Measurements from ENCODE around the gene POC1B.
A peak's percentile ranks its signal among the peaks of the same experiment; 100 is the strongest.
"Not testable (repeated sequence)": the region's sequence is repeated elsewhere in the genome, so short reads cannot be mapped to it uniquely, and the experiment has no call there.

Gene POC1B

DNA sequence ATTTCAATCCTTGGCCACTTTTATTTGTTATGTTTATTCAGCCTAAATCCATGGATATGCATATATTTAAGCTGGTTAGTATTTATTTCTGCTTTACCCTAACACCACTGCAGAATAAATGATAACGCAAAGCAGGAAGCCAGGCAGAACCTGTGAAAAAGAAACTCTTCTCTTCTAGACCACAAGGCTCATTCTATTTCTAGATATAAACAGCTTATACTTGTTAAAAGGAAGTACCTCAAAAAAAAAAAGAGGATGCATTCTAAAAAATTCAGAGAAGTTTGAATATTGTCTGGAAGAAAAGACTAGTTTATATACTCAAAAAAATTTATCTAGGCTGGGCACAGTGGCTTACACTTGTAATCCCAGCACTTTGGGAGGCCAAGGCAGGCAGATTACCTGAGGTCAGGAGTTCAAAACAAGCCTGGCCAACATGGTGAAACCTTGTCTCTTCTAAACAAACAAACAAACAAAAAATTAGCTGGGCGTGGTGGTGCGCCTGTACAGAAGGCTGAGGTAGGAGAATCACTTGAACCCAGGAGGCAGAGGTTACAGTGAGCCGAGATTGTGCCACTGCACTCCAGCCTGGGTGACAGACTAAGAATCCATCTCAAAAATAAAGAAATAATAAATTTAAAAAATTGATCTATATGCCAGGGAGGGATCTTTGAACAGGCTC, 57.1 kb downstream of the POC1B start:
- Histone ChIP-seq H3K4me3 (no peak overlapping the region), H3K4me1 (no peaks in the 10 kb centered on the region), H3K36me3 (peaks cover 0 to 10% (median 0%) of the 10 kb centered on the region in 3 donors), H3K9me3 (no peaks in the 10 kb centered on the region), H3K27me3 (no peaks in the 10 kb centered on the region), H3K27ac (no peak overlapping the region)
- no peak for DNase-seq
- TF ChIP-seq, protein P1, sequence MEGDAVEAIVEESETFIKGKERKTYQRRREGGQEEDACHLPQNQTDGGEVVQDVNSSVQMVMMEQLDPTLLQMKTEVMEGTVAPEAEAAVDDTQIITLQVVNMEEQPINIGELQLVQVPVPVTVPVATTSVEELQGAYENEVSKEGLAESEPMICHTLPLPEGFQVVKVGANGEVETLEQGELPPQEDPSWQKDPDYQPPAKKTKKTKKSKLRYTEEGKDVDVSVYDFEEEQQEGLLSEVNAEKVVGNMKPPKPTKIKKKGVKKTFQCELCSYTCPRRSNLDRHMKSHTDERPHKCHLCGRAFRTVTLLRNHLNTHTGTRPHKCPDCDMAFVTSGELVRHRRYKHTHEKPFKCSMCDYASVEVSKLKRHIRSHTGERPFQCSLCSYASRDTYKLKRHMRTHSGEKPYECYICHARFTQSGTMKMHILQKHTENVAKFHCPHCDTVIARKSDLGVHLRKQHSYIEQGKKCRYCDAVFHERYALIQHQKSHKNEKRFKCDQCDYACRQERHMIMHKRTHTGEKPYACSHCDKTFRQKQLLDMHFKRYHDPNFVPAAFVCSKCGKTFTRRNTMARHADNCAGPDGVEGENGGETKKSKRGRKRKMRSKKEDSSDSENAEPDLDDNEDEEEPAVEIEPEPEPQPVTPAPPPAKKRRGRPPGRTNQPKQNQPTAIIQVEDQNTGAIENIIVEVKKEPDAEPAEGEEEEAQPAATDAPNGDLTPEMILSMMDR (IDR thresholded peaks at IDR 0.05) = no peak
- intact Hi-C loops (cut with DNase I; ENCODE audit: low total_unique reads) = loop anchor here (5.0 kb wide), 1 partner anchor 59 kb away; the partner anchor contains the start of gene POC1B

DNA sequence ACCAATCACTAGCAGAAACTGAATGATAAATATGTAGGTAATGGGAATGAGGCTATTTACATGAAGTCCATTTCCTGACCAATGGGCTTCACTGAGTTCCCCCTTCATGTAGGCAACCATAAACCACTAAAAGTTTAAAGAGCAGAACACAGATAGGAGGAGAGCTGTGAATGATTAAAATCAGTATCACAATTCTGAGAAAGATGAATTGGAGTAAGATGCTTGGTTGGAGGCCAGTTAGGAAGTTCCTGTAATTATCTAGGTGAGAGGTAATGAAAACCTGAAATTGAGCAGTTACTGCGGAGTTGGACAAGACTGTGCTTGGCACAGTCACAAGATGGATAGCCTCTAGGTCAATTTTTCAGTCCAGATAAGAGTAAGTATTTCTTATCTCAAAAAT, 57.8 kb downstream of the POC1B start:
- intact Hi-C loops (cut with DNase I; ENCODE audit: low total_unique reads) = loop anchor here (5.0 kb wide), 1 partner anchor 59 kb away; the partner anchor contains the start of gene POC1B
- no peak for DNase-seq

DNA sequence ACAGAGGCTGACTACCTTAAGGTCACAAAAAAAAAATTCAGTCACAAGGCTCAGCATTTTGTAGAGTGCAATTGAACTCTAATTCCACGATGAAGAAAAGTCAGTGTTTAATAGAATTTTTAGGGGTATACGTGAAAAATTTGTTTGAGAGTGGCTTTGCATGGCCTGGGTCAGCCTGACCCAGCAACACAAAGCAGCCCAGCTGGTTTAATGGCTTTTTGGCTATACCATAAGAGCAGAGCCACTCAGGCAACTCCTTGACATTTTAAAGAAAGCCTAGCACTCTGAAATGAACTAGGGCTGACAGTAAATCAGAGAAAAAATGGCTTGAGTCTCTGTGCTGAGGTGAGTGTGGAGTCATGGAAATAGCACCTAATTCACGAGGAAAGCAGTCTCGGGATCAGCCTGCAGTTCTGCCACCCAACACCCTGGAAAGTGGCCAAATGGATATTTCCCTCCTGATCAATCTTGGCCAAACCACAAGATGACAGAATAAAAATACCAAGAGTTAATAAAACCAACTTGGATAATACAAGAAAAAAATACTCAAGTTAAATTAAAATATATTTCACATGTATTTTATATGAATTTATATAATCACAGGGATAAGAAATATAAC, 60.8 kb downstream of the POC1B start:
- Histone ChIP-seq H3K36me3 (peaks cover 0 to 10% (median 0%) of the 10 kb centered on the region in 3 donors), H3K9me3 (no peaks in the 10 kb centered on the region), H3K27me3 (no peaks in the 10 kb centered on the region), H3K27ac (no peak overlapping the region), H3K4me3 (no peak overlapping the region), H3K4me1 (peaks cover 0 to 12% (median 0%) of the 10 kb centered on the region in 4 donors)
- intact Hi-C loops (cut with DNase I; ENCODE audit: low total_unique reads) = loop anchor here (5.0 kb wide), 1 partner anchor 62 kb away; the partner anchor contains the start of gene POC1B
- DNase-seq = no peak
- TF ChIP-seq, protein P1 (IDR thresholded peaks at IDR 0.05) = no peak

More for the DNA sequence above, 57.8 kb downstream of the POC1B start:
- TF ChIP-seq, protein P1 (IDR thresholded peaks at IDR 0.05) = no peak
- peaks cover 0 to 10% (median 0%) of the 10 kb centered on the region in 3 donors for H3K36me3 ChIP-seq
- no peak overlapping the region for H3K4me3 ChIP-seq
- H3K4me1 ChIP-seq = no peaks in the 10 kb centered on the region
- no peak overlapping the region for H3K27ac ChIP-seq
- H3K9me3 ChIP-seq = no peaks in the 10 kb centered on the region
- H3K27me3 ChIP-seq = no peaks in the 10 kb centered on the region

DNA sequence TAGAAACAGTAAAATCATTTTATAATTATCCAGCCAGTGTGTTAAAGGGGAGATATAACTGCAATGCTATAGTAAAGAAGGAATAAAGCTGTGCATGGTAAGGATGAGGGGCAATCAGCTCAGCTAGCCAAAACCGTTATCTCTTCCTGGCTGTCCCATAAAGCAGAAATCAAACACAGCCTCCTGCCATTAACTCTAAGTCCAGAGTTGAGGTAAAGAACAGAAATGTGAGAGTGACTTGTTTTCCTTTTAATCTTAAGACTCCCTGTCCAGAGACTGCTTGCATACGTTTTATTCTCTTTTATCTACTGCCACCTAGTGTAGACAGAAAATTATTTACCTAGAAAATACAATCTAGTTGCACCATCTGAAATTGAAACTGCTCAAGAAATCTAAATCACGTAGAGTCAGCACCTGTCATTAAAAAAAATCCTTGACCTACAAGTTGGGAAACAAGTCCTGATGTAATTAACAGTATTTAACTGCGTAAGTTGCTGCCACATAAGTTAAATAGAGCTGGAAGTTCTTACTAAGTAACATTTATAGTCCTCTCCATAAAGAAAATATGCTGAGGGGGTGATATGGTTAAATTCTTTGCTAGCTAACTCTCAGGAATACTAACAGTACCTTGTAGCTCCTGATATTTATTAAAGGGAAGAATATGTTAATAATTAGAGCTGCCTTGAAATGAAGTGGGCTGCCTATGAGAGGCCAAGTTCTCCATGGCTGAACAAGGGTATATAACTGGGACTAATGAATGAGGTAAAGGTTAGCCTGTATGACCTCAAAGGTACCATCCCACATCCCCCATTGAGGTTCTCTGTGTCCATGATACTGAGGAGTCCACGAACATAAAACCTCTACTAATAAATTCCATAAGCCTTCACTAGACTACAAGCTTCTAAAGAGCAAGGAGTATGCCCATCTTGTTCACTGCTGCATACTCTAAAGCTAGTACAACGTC, 63.9 kb downstream of the POC1B start:
- Histone ChIP-seq H3K9me3 (no peaks in the 10 kb centered on the region), H3K27ac (peak overlapping the region; percentile 21 to 49), H3K27me3 (no peaks in the 10 kb centered on the region), H3K4me3 (peak overlapping the region in 1 of 2 donors; percentile 10), H3K4me1 (peaks cover 0 to 12% (median 0%) of the 10 kb centered on the region in 4 donors), H3K36me3 (no peaks in the 10 kb centered on the region)
- TF ChIP-seq, protein P1 (IDR thresholded peaks at IDR 0.05) = peak; percentile 60 to 83
- intact Hi-C loops (cut with DNase I; ENCODE audit: low total_unique reads) = loop anchor here (2.0 kb wide), 1 partner anchor 411 kb away; no protein-coding TSS in a partner anchor
- no peak for DNase-seq

DNA sequence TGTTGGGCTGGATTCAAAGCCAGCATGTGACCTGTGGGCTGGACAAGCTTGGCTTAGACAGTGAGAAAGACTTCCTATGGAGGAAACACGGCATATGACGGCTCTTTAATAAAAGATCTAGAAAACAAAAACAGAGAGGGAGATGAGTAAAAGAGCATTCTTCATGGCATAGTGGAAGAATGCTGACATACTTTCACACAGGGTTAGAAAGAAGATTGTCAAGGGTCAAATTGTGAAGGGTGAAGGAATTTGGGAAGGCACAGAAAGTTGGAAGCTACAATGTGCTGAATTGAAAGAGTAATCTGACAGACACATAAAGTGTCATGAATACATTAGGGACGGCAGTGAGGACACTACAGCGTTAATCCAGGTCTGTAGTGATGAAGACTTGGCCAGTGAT, 64.7 kb downstream of the POC1B start:
- peak in 1 of 2 donors; percentile 25 for DNase-seq
- TF ChIP-seq, protein P1 (IDR thresholded peaks at IDR 0.05) = no peak
- Histone ChIP-seq H3K4me1 (peaks cover 0 to 12% (median 0%) of the 10 kb centered on the region in 4 donors), H3K4me3 (no peak overlapping the region), H3K9me3 (no peaks in the 10 kb centered on the region), H3K27me3 (no peaks in the 10 kb centered on the region), H3K27ac (peak overlapping the region; percentile 21 to 49), H3K36me3 (no peaks in the 10 kb centered on the region)
- intact Hi-C loops (cut with DNase I; ENCODE audit: low total_unique reads) = no loop called here

DNA sequence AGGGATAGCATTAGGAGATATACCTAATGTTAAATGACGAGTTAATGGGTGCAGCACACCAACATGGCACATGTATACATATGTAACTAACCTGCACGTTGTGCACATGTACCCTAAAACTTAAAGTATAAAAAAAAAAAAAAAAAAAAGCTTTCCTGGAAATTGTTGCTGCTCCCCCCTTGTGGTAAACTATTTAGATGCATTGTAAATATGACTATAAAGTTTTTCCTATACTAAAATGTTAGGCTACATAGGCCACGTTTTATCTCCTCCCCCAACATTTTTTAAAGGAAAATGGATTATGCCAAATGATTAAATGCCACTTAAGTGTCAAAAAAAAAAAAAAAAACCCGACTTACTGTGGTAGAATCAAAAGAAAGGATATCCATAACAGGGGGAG, 66.6 kb downstream of the POC1B start:
- H3K27me3 ChIP-seq; H3K27ac ChIP-seq; intact Hi-C loops (cut with DNase I; ENCODE audit: low total_unique reads); DNase-seq; H3K4me3 ChIP-seq; H3K9me3 ChIP-seq; H3K36me3 ChIP-seq: not testable (repeated sequence)
- peaks cover 0 to 17% (median 5%) of the 10 kb centered on the region in 4 donors for H3K4me1 ChIP-seq

Measured in tibial artery (tissue), 4 donors.